PC-9 (cell line): ENCODE data around the gene SECTM1.

Experiments used
- CTCF ChIP-seq: fragments of 200-600 bp; sonication (generic); conservative IDR thresholded peaks from 2 replicates; pipeline ENCODE4 v1.6.1; 2017; ENCODE audit warnings: mixed run types, antibody characterized with exemption, mild to moderate bottlenecking, moderate library complexity
- EZH2 ChIP-seq: fragments of 200-600 bp; sonication (generic); IDR thresholded peaks from 2 replicates; pipeline ENCODE4 v1.8.0; 2017; ENCODE audit warnings: antibody characterized with exemption, low read depth

- TF ChIP-seq CTCF (no peak), EZH2 (no peak)
Measured at GRCh38 chr17:82344175-82344907, 10.8 kb upstream of the SECTM1 start.
